Kidney (tissue), 22 donors: ENCODE data around the gene SPCS1. TPM values are rescaled to one million over a fixed set of nuclear protein-coding genes. Genes with fewer than 3 reads are reported as not detected.
A peak's percentile ranks its signal among the peaks of the same experiment; 100 is the strongest.

Experiments
- DNase-seq, 5 donors: peaks; one replicate each; pipeline ENCODE4 v3.0.0-alpha.2; 2013 to 2020
- FAIRE-seq: peaks from 2 replicates; lab custom pipeline; 2012; peaks lifted over from hg19 to GRCh38; lab: Jason Lieb, UNC
- H3K27ac ChIP-seq, 2 donors: one replicate each; pipeline ENCODE4 v1.7.0; 2013; ENCODE audit warnings: low read depth in 2 of 2, low read length in 2 of 2, inconsistent platforms in 1 of 2
- H3K27me3 ChIP-seq: one replicate; pipeline ENCODE4 v1.7.1; 2013; ENCODE audit warnings: low read length, inconsistent platforms; ENCODE audit not compliant: control insufficient read depth, insufficient read depth
- H3K36me3 ChIP-seq, 3 donors: one replicate each; pipeline versions ENCODE4 v1.7.0 to v1.7.1; 2013; ENCODE audit warnings: low read length in 3 of 3, control low read depth in 1 of 3, inconsistent platforms in 1 of 3; ENCODE audit not compliant: insufficient read depth in 3 of 3, control insufficient read depth in 2 of 3
- H3K4me1 ChIP-seq, 3 donors: one replicate each; pipeline versions ENCODE4 v1.7.0 to v1.7.1; 2013; ENCODE audit warnings: low read length in 3 of 3, inconsistent platforms in 1 of 3, low read depth in 1 of 3; ENCODE audit not compliant: control insufficient read depth in 2 of 3, insufficient read depth in 2 of 3
- H3K4me3 ChIP-seq, 3 donors: one replicate each; pipeline versions ENCODE4 v1.7.0 to v1.8.1; 2013; ENCODE audit warnings: low read length in 3 of 3, control low read depth in 1 of 3, inconsistent platforms in 1 of 3
- H3K9ac ChIP-seq, 3 donors: one replicate each; pipeline versions ENCODE4 v1.7.0 to v1.7.1; 2013; ENCODE audit warnings: low read length in 3 of 3, control low read depth in 1 of 3, inconsistent platforms in 1 of 3
- H3K9me3 ChIP-seq, 3 donors: one replicate each; pipeline versions ENCODE4 v1.7.0 to v1.7.1; 2013; ENCODE audit warnings: low read length in 3 of 3, control low read depth in 1 of 3, inconsistent platforms in 1 of 3; ENCODE audit not compliant: control insufficient read depth in 2 of 3, insufficient read depth in 1 of 3
- intact Hi-C: fragments of 100-400 bp; cut with DNase I; formaldehyde crosslinking; loops from one replicate; pipeline ENCODE4 v1.11.1; 2022
- long read RNA-seq, 10 donors: library from polyadenylated mRNA in 1 of 10; unstranded in 1 of 10; transcript quantifications; one replicate each; pipeline ENCODE4 v2.0.0 and lab custom pipeline, GENCODE V29; 2021 to 2026
- polyA plus RNA-seq: library from polyadenylated mRNA; stranded (reverse); fragments of 350-450 nt; fragmentation: Illumina TruSeq; extraction: RNeasy Lipid Tissue Mini Kit (QIAGEN cat#74804); gene quantifications from one replicate; pipeline ENCODE4 v1.2.3, GENCODE V29; 2014; ENCODE audit warnings: low read depth, low replicate concordance; ENCODE audit not compliant: insufficient read depth
- total RNA-seq: library from RNA; stranded (reverse); fragmentation: NEBNext Ultra II Directional; extraction: Animal tissue kit (Norgen Biotek cat#: 25700); gene quantifications from one replicate; pipeline ENCODE4 v1.2.1, GENCODE V29; 2021
- TF ChIP-seq, protein P1 (sequence below): IDR thresholded peaks from 3 replicates; pipeline ENCODE4 v1.5.1; 2012; ENCODE audit warnings: mild to moderate bottlenecking, moderate library complexity, borderline replicate concordance; ENCODE audit not compliant: insufficient read depth; ENCODE audit errors: extremely low read depth
- donor health status: control.
- donor health status: control.
- donor health status: control.
- donor health status: control.
- donor health status: control.
- donor health status: DM: yes; HTN: yes; CAD: no.
- donor health status: Normal renal cell carcinoma (clear cell type).

Gene SPCS1
- 124 TPM for total RNA-seq
- 265 TPM for polyA plus RNA-seq
- long read RNA-seq, donor 1, full-length matches to known transcripts: 88 of 88 reads
- long read RNA-seq, donor 1, partial matches to known transcripts: 0 of 88 reads
- long read RNA-seq, donor 1, other reads (novel, unspliced or antisense): 0 of 88 reads
- long read RNA-seq, donor 2, full-length matches to known transcripts: 107 of 121 reads
- long read RNA-seq, donor 2, partial matches to known transcripts: 14 of 121 reads
- long read RNA-seq, donor 2, other reads (novel, unspliced or antisense): 0 of 121 reads
- long read RNA-seq, donor 3, full-length matches to known transcripts: 133 of 139 reads
- long read RNA-seq, donor 3, partial matches to known transcripts: 0 of 139 reads
- long read RNA-seq, donor 3, other reads (novel, unspliced or antisense): 6 of 139 reads
- long read RNA-seq, donor 4, full-length matches to known transcripts: 76 of 76 reads
- long read RNA-seq, donor 4, partial matches to known transcripts: 0 of 76 reads
- long read RNA-seq, donor 4, other reads (novel, unspliced or antisense): 0 of 76 reads
- long read RNA-seq, donor 5, full-length matches to known transcripts: 11 of 11 reads
- long read RNA-seq, donor 5, partial matches to known transcripts: 0 of 11 reads
- long read RNA-seq, donor 5, other reads (novel, unspliced or antisense): 0 of 11 reads
- long read RNA-seq, donor 6, full-length matches to known transcripts: 242 of 267 reads
- long read RNA-seq, donor 6, partial matches to known transcripts: 17 of 267 reads
- long read RNA-seq, donor 6, other reads (novel, unspliced or antisense): 8 of 267 reads
- long read RNA-seq, donor 7, full-length matches to known transcripts: 106 of 130 reads
- long read RNA-seq, donor 7, partial matches to known transcripts: 2 of 130 reads
- long read RNA-seq, donor 7, other reads (novel, unspliced or antisense): 22 of 130 reads
- long read RNA-seq, donor 8, full-length matches to known transcripts: 113 of 119 reads
- long read RNA-seq, donor 8, partial matches to known transcripts: 6 of 119 reads
- long read RNA-seq, donor 8, other reads (novel, unspliced or antisense): 0 of 119 reads
- long read RNA-seq, donor 9, full-length matches to known transcripts: 43 of 48 reads
- long read RNA-seq, donor 9, partial matches to known transcripts: 5 of 48 reads
- long read RNA-seq, donor 9, other reads (novel, unspliced or antisense): 0 of 48 reads
- long read RNA-seq, donor 10, full-length matches to known transcripts: 91 of 91 reads
- long read RNA-seq, donor 10, partial matches to known transcripts: 0 of 91 reads
- long read RNA-seq, donor 10, other reads (novel, unspliced or antisense): 0 of 91 reads

DNA sequence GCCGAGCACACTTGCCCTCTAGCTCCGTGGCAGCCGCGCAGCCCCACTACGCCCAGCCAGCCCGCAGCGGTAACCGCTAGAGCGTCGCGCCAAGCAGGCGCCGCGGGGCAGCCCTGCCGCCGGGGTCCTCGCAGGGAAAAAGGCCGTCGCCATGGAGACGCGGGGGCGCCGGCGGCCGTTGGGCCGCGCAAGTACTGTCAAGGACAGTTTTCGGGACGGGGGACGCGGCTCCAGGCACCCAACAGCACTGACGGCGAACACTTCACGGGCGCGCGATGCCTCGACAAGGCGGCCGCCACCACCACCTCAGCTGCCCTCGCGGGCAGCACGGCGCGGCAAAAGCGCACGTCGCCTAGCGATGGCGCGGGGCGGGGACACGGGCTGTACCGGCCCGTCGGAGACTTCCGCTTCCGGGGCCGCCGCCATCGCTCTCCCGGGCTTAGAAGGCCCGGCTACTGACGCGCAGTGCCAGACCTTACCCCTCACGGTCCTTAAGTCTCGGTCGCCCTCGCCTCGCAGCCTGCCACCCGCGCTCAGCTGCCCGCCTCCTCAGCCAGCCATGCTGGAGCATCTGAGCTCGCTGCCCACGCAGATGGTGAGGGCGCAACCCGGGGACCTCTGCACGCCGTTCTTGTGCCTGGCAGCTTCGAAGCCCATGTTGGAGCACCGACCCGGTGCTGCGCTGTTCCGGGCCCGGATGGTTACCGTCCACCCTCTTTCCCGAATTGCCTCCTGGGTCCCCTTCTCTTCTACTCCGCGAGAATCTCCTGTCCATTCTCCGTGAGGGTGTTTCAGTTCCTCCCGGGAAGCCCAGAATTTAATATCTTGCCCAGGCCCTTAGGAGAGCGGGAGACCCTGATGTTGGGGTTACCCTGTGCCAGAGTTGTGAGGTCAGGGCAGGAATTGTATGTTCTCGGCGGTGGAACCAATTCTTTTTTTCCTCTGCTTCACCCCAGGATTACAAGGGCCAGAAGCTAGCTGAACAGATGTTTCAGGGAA lies at the start of gene SPCS1, which contains the start of gene GLT8D1:
SPCS1 (plus strand) TSS at position 419 of the 999 bp plus-strand sequence; CDS start at position 560, 141 bp downstream.
GLT8D1 (minus strand) TSS at position 104 of the 999 bp plus-strand sequence. CDS start 5,331 bp downstream, outside the sequence.
- TF ChIP-seq, protein P1, sequence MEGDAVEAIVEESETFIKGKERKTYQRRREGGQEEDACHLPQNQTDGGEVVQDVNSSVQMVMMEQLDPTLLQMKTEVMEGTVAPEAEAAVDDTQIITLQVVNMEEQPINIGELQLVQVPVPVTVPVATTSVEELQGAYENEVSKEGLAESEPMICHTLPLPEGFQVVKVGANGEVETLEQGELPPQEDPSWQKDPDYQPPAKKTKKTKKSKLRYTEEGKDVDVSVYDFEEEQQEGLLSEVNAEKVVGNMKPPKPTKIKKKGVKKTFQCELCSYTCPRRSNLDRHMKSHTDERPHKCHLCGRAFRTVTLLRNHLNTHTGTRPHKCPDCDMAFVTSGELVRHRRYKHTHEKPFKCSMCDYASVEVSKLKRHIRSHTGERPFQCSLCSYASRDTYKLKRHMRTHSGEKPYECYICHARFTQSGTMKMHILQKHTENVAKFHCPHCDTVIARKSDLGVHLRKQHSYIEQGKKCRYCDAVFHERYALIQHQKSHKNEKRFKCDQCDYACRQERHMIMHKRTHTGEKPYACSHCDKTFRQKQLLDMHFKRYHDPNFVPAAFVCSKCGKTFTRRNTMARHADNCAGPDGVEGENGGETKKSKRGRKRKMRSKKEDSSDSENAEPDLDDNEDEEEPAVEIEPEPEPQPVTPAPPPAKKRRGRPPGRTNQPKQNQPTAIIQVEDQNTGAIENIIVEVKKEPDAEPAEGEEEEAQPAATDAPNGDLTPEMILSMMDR: no peak

DNA sequence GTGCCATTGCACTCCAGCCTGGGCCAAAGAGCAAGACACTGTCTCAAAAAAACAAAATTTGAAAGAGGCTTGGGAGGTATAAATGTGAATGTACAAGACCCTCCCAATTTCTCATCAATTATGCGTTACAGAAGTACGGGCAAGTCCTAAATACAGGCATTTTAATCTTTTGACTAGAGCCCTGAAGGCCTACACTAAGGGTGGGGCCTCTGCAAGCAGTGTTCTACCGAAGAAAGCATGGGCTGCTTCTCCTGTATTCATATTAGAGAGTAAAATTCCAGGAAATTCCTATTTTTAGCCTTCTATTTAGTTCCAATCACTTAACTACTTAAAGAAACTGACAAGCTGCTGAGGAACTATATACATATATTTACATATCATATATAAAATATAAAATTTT lies 45.9 kb upstream of the SPCS1 start:
- H3K27ac ChIP-seq: no peak overlapping the region
- no peak overlapping the region for H3K4me3 ChIP-seq
- H3K36me3 ChIP-seq: peaks cover 14 to 42% (median 23%) of the 10 kb centered on the region in 3 donors
- intact Hi-C loops: no loop called here
- no peaks in the 10 kb centered on the region for H3K27me3 ChIP-seq
- TF ChIP-seq, protein P1: no peak
- H3K9me3 ChIP-seq: no peaks in the 10 kb centered on the region
- FAIRE-seq: no peak
- peaks cover 0 to 2% (median 0%) of the 10 kb centered on the region in 3 donors for H3K4me1 ChIP-seq
- H3K9ac ChIP-seq: no peak overlapping the region
- no peak for DNase-seq

More for the DNA sequence above, at the start of gene SPCS1, which contains the start of gene GLT8D1:
- DNase-seq (peak; percentile 86 to 96 (median 92)), FAIRE-seq (no peak)
- intact Hi-C loops: no loop called here
- peaks cover 0 to 7% (median 5%) of the 10 kb centered on the region in 3 donors for H3K36me3 ChIP-seq
- H3K9ac ChIP-seq: peak within 1 kb of the TSS; percentile 66 to 93 (median 81)
- no peaks in the 10 kb centered on the region for H3K27me3 ChIP-seq
- peak within 1 kb of the TSS; percentile 83 to 99 (median 86) for H3K4me3 ChIP-seq
- peaks cover 4 to 24% (median 20%) of the 10 kb centered on the region in 3 donors for H3K4me1 ChIP-seq
- no peaks in the 10 kb centered on the region for H3K9me3 ChIP-seq
- H3K27ac ChIP-seq: peak within 1 kb of the TSS; percentile 83 to 87
